ENCODE results near the gene MCIDAS.

GRCh38 chr5:55177078-55177477, 50.0 kb downstream of the MCIDAS start:
- TF ChIP-seq EZH2phosphoT487 (conservative IDR thresholded peaks at IDR 0.05; ENCODE audit: low read length) (no peak), CTCF (IDR thresholded peaks at IDR 0.05; ENCODE audit: insufficient read depth, low read length, poor library complexity, severe bottlenecking) (no peak)

All from SU-DHL-6 (cell line).